Calu3 (cell line): ENCODE measurements around the gene TPCN2. TPM values are rescaled to one million over a fixed set of nuclear protein-coding genes. Genes with fewer than 3 reads are reported as not detected.

ENCODE experiments used
- BruUV-seq: library from RNA; stranded (reverse); fragments of 400-500 nt; replicated peaks from 2 replicates; lab custom pipeline; 2021; lab: Mats Ljungman, UMichigan
- CTCF ChIA-PET: fragments of 300-600 bp; sonication (Branson Sonifier 250); formaldehyde crosslinking; loops from one replicate; lab custom pipeline; 2022; ENCODE audit warnings: antibody characterized with exemption; lab: Charles Lee
- DNase-seq: peaks from one replicate; pipeline ENCODE4 v3.0.0; 2022
- H3K27ac Mint-ChIP-seq: one replicate; pipeline ENCODE4 v1.8.0; 2022; ENCODE audit warnings: mixed read lengths; ENCODE audit not compliant: unreplicated experiment
- H3K27me3 Mint-ChIP-seq: one replicate; pipeline ENCODE4 v1.8.0; 2022; ENCODE audit warnings: mixed read lengths; ENCODE audit not compliant: unreplicated experiment
- H3K36me3 Mint-ChIP-seq: one replicate; pipeline ENCODE4 v1.8.0; 2022; ENCODE audit warnings: mild to moderate bottlenecking, moderate library complexity, mixed read lengths; ENCODE audit not compliant: insufficient read depth, unreplicated experiment
- H3K4me1 Mint-ChIP-seq: one replicate; pipeline ENCODE4 v1.8.0; 2022; ENCODE audit warnings: mild to moderate bottlenecking, low read depth, mixed read lengths; ENCODE audit not compliant: unreplicated experiment
- H3K4me3 Mint-ChIP-seq: one replicate; pipeline ENCODE4 v1.8.0; 2022; ENCODE audit warnings: mild to moderate bottlenecking, low read depth, moderate library complexity, mixed read lengths; ENCODE audit not compliant: unreplicated experiment
- H3K9me3 Mint-ChIP-seq: one replicate; pipeline ENCODE4 v1.8.0; 2022; ENCODE audit warnings: low read depth, mixed read lengths; ENCODE audit not compliant: unreplicated experiment
- intact Hi-C: fragments of 100-400 bp; cut with micrococcal nuclease; formaldehyde crosslinking; loops from one replicate; pipeline ENCODE4 v1.10.0; 2022; ENCODE audit not compliant: unreplicated experiment
- total RNA-seq: library from RNA; stranded (reverse); gene quantifications from 2 replicates; pipeline ENCODE4 v1.2.3, GENCODE V29; 2022
- TF ChIP-seq, protein P1 (sequence below): fragments of 200-600 bp; IDR thresholded peaks from one replicate; pipeline ENCODE4 v1.8.0; 2022; ENCODE audit warnings: antibody characterized with exemption; ENCODE audit not compliant: unreplicated experiment

The TPCN2 gene
- total RNA-seq, 1 experiment from 2014 or later: 21.9 TPM

DNA sequence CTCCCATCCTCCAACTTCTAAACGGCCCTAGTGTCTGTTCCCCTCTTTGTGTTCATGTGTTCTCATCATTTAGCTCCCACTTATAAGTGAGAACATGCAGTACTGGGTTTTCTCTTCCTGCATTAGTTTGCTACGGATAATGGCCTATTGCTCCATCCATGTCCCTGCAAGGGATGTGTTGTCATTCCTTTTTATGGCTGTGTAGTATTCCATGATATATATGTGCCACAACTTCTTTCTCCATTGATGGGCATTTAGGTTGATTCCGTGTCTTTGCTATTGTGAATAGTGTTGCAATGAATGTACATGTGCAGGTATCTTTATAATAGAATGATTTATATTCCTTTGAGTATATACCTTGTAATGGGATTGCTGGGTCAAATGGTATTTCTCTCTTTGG lies 101.4 kb downstream of the TPCN2 start:
- Mint-ChIP-seq H3K4me1 (peaks cover 2% of the 10 kb centered on the region), H3K9me3 (peaks cover 22% of the 10 kb centered on the region), H3K36me3 (no peaks in the 10 kb centered on the region), H3K27me3 (no peaks in the 10 kb centered on the region), H3K27ac (no peak overlapping the region), H3K4me3 (no peak overlapping the region)
- CTCF ChIA-PET: no interaction called here
- BruUV-seq: no TSS peak
- intact Hi-C loops: no loop called here
- no peak for DNase-seq
- TF ChIP-seq, protein P1, sequence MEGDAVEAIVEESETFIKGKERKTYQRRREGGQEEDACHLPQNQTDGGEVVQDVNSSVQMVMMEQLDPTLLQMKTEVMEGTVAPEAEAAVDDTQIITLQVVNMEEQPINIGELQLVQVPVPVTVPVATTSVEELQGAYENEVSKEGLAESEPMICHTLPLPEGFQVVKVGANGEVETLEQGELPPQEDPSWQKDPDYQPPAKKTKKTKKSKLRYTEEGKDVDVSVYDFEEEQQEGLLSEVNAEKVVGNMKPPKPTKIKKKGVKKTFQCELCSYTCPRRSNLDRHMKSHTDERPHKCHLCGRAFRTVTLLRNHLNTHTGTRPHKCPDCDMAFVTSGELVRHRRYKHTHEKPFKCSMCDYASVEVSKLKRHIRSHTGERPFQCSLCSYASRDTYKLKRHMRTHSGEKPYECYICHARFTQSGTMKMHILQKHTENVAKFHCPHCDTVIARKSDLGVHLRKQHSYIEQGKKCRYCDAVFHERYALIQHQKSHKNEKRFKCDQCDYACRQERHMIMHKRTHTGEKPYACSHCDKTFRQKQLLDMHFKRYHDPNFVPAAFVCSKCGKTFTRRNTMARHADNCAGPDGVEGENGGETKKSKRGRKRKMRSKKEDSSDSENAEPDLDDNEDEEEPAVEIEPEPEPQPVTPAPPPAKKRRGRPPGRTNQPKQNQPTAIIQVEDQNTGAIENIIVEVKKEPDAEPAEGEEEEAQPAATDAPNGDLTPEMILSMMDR: no peak

DNA sequence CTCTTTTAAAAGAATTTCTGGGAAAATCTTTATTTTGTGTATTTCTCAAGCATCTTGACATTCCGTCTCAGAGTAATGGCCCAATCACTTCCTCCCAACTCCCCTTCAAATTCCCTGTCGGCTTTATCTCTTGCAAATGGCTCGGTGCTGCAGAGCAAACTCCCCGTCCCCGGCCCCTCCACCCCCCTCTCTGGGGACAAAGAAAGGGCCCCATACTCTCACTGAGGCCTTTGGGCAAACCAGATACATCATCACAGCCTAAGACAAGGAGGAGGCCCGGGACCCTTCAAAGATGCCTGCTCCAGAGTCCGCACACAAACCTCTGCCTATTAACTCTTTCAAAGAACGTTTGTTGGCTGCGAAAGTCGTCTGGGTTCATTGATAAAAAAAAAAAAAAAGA lies 103.1 kb downstream of the TPCN2 start:
- Mint-ChIP-seq H3K4me3 (no peak overlapping the region), H3K4me1 (no peaks in the 10 kb centered on the region), H3K36me3 (no peaks in the 10 kb centered on the region), H3K27ac (no peak overlapping the region), H3K9me3 (peaks cover 10% of the 10 kb centered on the region), H3K27me3 (no peaks in the 10 kb centered on the region)
- no TSS peak for BruUV-seq
- DNase-seq: no peak
- TF ChIP-seq, protein P1: no peak
- CTCF ChIA-PET: interaction anchor here (0.6 kb wide), 2 partner anchors 205 to 252 kb away, joined by 3 to 4 read pairs; no protein-coding TSS in a partner anchor
- intact Hi-C loops: no loop called here

- TF ChIP-seq, protein P1: no peak
- intact Hi-C loops: no loop called here
- Mint-ChIP-seq H3K27me3 (no peaks in the 10 kb centered on the region), H3K4me3 (no peak overlapping the region), H3K36me3 (no peaks in the 10 kb centered on the region), H3K9me3 (peaks cover 10% of the 10 kb centered on the region), H3K4me1 (no peaks in the 10 kb centered on the region), H3K27ac (no peak overlapping the region)
- DNase-seq: no peak
- BruUV-seq: no TSS peak
- CTCF ChIA-PET: interaction anchor here (0.6 kb wide), 1 partner anchor 204 kb away, joined by 4 read pairs; no protein-coding TSS in a partner anchor
Observed at GRCh38 chr11:69152733-69153421, 104.1 kb downstream of the TPCN2 start.

GRCh38 chr11:69153661-69154060 lies 104.9 kb downstream of the TPCN2 start:
- H3K27me3 Mint-ChIP-seq: no peaks in the 10 kb centered on the region
- no peak overlapping the region for H3K27ac Mint-ChIP-seq
- CTCF ChIA-PET: interaction anchor here (0.7 kb wide), 1 partner anchor 694 kb away, joined by 4 read pairs; no protein-coding TSS in a partner anchor
- intact Hi-C loops: no loop called here
- DNase-seq: no peak
- peaks cover 8% of the 10 kb centered on the region for H3K9me3 Mint-ChIP-seq
- no peak overlapping the region for H3K4me3 Mint-ChIP-seq
- BruUV-seq: no TSS peak
- H3K36me3 Mint-ChIP-seq: no peaks in the 10 kb centered on the region
- H3K4me1 Mint-ChIP-seq: no peaks in the 10 kb centered on the region
- TF ChIP-seq, protein P1: no peak
